GM18520 (cell line): ENCODE results near the gene MYO19.
"Not testable (repeated sequence)": the region's sequence is repeated elsewhere in the genome, so short reads cannot be mapped to it uniquely, and the experiment has no call there.

Experiments
- ATAC-seq: cut with Tn5 transposase; IDR thresholded peaks from one replicate; pipeline ENCODE4 v1.9.1; 2021; ENCODE audit not compliant: unreplicated experiment

Gene MYO19

GRCh38 chr17:36532435-36532975 is 2.2 kb downstream of the MYO19 start:
- no peak for ATAC-seq

DNA sequence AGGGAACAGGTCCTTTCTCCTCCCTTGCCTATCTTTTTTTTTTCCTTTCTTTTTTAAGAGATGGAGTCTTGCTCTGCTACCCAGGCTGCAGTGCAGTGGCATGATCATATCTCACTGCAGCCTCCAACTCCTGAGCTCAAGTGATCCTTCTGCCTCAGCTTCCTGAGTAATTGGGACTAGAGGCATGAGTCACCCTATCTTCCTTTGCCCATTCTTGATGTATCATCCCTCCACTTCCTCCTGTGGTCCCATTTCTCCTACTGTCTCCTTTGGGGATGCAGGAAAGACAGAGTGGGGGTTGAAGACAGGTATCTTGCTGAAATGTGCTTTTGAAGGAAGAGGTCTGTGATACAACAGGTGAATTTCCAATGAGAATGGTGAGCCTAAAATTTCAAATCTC is 5.5 kb downstream of the MYO19 start:
- no peak for ATAC-seq

DNA sequence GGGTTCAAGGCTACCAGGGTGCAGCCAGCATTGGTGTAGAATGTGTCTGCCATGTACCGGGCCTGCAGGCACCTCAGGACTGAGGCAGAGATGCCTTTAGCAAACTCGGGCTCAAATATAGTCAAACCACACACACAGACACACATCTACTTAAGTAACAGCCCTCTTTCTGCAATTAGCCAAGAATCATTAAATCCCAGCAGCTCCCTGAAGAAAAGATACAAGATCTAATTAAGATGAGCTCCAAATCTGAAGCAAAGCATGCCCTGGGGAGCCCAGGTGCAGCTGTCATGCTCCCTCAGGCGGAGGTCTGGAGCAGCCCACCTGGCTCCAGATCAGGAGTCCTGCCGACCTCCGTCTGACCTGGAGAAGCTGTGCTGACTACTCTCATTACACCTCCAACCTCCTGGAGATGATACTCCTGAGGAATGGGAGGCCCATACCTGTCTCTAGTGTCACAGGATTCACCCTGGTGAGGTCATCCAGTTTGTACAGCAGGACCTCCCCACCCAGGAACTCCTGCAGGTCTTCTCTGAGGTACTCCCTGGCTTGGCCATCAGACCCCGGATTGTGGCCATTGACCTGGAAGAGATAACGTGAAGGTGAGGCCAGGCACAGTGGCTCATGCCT is 6.9 kb downstream of the MYO19 start:
- ATAC-seq = no peak

DNA sequence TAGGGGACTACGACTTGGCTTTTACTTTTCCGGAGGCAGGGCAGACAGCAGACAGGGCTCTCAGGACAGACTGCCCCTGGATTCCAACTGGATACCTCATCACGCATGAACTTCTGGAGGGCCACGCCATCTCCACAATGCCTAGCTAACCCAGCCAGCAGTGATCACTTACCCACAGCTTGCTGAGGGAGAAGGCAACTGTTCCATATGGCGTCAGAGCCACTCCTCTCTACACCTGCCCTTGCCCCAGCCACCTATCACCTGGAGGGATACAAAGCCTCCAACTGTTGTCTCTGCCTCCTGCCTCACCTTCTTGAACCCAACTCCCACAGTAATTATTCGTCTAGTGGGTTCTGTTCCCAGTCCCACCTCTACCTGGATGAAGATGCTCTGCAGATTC is 8.8 kb downstream of the MYO19 start:
- no peak for ATAC-seq

DNA sequence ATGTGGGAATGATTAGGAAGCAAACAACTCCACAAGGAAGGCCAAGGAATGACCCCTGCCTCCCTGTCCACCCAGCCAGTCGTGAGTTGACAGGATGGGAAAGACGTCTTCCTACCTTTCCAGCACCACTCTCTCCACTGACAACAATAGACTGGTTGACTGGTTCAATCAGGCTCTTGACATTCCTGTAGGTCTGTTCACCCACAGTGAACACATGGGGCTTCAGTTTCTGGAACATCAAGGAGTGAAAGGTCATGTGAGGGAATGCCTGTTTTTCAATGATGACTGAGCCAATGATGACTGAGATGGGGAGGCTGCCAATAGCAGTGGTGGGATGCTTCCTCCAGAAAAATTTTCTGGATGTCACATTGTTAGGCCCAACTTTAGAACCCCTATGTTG is 9.6 kb downstream of the MYO19 start:
- ATAC-seq = no peak

GRCh38 chr17:36524428-36524876 is 10.2 kb downstream of the MYO19 start:
- no peak for ATAC-seq

DNA sequence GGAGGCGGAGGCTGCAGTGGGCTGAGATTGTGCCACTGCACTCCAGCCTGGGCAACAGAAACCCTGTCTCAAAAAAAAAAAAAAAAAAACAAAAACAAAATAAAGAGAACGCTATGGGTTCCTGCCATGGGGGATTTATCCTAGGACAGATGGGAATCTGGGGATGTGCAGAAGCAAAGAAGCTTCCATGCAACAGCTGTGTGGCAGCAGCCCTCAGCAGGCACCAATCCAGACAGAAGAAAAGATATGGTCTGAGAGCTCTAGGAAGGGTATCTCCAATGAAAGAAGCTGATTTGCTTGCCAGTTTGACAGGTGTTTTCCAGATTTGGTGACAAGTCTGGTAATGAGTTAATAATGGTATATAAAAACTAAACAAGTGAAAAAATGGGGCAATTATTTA is 11.6 kb downstream of the MYO19 start:
- no peak for ATAC-seq

- ATAC-seq = no peak
Measured at GRCh38 chr17:36515837-36516236, 18.8 kb downstream of the MYO19 start.

DNA sequence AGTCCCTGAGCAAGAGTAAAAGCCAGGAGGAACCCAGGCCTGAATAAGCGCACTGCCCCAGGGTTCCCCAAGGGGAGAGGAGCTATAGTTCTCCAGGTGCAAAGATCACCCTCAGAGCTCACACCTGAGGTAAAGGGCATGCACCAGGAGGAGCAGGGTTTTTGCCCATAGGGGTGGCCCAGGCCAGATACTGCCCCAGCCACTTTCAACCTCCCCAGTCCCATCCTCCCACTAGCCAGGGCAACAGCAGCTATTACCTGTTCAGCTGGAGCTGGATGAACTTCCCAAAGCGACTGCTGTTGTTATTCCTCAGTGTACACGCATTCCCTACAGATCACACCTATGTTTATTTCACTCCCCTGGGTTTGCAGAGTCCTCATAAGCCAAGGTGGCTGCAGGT is 19.8 kb downstream of the MYO19 start:
- no peak for ATAC-seq

DNA sequence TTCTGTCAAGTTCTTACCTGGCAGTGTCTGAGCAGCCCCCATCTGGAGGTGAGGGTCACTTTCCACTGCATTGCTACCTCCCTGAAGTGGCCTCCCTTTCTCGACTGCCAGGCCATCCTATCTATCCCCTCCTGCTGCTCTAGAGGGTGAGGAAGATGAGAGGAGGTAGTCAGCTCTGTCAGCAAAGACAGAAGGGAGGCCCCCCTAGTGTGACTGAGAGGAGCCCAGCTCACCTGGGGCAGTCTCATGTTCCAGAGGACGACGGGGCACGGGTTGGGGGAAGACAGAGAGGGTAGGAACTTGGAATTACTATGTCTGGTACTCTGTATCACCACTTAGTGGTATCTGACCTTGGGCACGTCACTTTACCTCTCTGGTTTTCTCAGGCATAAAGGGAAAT is 22.0 kb downstream of the MYO19 start:
- no peak for ATAC-seq

DNA sequence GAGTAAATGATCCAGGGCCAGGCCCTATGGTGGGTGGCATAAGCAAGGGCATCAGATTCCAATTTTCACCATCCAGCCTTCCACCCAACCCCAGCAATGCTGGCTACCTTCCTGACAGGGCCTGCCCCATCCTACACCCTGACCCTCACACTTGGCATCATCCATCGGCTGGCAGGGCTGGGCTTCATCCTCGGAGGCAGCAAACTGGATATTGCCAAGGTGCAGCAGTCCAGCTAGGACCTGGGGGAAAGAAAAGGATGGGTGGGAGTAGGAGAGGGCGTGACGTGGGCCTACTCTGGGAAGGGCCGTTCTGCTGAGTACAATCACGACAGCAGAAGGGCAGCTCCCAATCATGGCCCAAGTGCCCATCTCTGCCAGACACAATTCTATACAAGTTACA is 23.5 kb downstream of the MYO19 start:
- no peak for ATAC-seq

DNA sequence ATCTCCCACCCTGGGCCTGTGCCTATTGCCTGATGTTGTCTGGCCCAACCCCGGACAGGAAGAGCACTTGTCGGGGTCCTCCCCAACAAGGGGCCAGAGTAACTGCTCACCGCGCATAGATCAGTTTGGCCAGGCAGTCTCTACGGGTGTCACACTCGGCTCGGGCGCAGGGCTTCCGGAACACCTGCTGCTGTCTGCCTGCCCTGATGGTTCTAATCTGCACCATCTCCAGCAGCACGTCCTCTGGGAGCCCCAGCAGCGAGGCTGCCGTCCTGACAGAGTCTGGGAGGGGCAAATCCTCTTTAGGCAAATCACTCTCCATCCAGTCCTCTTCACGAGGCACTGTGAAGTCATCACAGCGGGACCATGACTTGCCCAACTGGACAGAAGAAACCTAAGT is 24.0 kb downstream of the MYO19 start:
- ATAC-seq = no peak

GRCh38 chr17:36509272-36509985 is 25.2 kb downstream of the MYO19 start:
- no peak for ATAC-seq

- not testable (repeated sequence) for ATAC-seq
Measured at GRCh38 chr17:36508439-36508838, 26.2 kb downstream of the MYO19 start.

DNA sequence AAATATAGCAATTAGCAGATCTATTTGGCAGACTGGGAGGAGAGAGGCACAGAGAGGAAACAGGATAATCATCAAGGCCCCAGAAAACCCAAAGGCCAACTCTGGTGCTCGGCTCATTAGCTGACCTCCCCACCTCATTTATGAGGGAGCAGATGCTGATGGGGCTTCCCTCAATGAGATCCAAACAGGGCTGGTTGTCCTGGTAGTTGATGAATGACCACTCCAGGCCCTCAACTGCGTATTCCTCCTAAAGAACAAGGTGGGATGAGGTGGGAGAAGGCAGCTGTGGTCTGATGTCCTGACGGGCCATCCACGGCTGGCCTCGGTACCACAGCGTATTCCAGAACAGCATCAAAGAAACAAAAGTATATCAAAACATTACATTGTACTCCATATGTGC is 27.4 kb downstream of the MYO19 start:
- ATAC-seq = no peak

DNA sequence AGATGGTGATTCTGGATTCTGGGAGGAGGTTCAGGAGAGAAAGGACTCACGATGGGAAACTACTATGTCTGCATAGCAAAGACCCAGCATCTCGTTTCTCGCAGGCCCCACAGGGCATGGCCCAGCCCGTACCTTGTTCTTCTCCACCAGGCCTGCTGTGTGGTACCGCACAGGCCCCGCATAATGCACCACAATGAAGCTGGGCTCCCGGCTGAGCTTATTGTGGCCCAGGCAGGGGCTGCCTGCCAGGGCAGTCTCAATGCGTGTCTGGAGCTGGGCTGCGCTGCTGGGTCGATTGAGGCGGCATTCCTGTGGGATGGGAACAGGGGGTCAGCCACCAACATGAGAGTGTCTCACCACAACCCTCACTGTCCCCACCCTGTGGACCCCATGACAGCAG is 27.8 kb downstream of the MYO19 start:
- no peak for ATAC-seq

DNA sequence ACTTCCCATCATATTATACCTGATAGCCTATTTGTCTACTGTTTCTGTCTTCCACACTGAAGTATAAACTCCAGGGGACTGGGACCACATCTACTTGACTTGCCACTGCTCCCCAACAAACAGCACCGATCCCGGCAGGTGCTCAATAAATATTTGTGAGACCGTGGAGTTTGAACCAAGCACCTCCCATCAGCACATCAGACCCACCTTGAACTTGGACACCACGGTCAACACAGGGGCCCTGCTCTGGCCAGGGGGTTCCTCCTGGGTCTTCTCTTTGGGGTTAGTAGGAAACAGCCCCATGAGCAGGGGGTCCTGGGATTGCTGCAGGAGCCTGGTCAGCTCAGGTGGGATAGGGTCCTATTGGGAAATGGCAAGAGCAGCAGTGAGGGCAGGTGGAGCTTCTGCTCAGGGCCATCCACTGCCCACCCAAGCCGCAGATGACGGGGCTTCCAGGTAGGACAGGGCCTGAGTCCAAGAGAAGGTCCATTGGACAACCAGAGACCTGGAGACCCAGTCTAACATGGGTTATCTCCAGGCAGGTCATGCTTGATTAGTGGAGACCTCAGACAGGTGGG is 28.3 kb downstream of the MYO19 start:
- no peak for ATAC-seq

DNA sequence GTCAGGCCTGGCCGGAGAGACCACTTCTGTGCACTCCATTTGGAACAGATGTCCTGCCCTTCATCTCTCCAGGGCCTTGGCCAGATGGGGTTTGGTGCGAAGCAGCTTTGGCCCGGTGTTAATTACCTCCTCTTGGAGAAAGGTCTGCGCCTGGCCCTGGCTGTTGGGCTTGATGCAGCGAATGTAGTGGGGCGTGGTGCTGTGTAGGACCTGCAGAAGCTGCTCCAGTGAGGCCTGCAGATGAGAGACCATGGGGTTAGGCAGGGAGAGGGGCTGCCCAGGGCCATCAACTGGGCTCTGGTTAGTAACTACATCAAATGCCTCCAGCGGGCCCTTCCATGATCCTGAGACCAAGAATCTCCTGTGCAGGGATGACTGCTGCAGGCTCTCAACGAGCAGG is 29.5 kb downstream of the MYO19 start:
- ATAC-seq = no peak

GRCh38 chr17:36504156-36504545 is 30.5 kb downstream of the MYO19 start:
- no peak for ATAC-seq

- no peak for ATAC-seq
Measured at GRCh38 chr17:36503456-36504155, 31.1 kb downstream of the MYO19 start.

GRCh38 chr17:36501963-36502362 is 32.7 kb downstream of the MYO19 start:
- ATAC-seq = no peak

DNA sequence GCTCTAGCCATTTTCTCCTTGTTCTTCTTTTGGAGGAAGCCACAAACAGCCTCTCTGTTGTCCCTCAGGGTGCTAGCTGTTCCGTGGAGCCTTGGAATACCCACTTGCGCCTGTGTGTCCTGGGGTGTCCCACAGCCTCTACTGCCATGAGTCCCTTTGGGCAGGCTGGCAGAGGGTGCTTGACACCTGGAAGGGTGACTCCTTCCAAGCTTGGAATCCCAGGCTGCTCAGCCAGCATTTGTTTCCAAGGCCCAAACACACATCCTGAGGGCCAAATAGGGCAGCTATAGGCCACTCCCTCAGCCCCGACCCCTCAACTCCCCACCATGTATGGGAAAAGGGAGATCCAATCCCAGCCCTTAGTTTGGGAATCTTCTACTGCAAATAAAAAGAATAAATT is 33.3 kb downstream of the MYO19 start:
- no peak for ATAC-seq
